B cell (primary cell): ENCODE measurements around the gene WDR18. TPM values are rescaled to one million over a fixed set of nuclear protein-coding genes. Genes with fewer than 3 reads are reported as not detected.

Experiments
- ATAC-seq: fragments of 200-7000 bp; cut with Tn5 transposase; one replicate; pipeline ENCODE4 v1.10.0; 2021; ENCODE audit warnings: low read depth, mild to moderate bottlenecking, moderate number of reproducible peaks, moderate library complexity
- CTCF ChIA-PET: fragments of 350-600 bp; sonication (Branson Sonifier 250); formaldehyde crosslinking; loops from one replicate; lab custom pipeline; 2021; ENCODE audit warnings: antibody characterized with exemption, inconsistent platforms; lab: Charles Lee
- POLR2A ChIA-PET: fragments of 350-600 bp; sonication (Branson Sonifier 250); formaldehyde crosslinking; loops from one replicate; lab custom pipeline; 2021; ENCODE audit warnings: antibody characterized with exemption; lab: Charles Lee
- DNase-seq: peaks from one replicate; pipeline ENCODE4 v3.0.0; 2013
- H2AFZ ChIP-seq: 2 replicates; pipeline ENCODE4 v1.6.1; 2012; ENCODE audit warnings: mild to moderate bottlenecking, low read depth, low read length; ENCODE audit not compliant: insufficient read depth, poor library complexity, severe bottlenecking
- H3K27ac ChIP-seq, 2 donors: 1 replicate in 1 of 2; 2 replicates in 1 of 2; pipeline ENCODE4 v1.5.1; 2012 to 2013; ENCODE audit warnings: low read length in 2 of 2, mild to moderate bottlenecking in 2 of 2, moderate library complexity in 1 of 2
- H3K27me3 ChIP-seq, 4 experiments: fragments of 200-600 bp in 1 of 4; sonication (generic) in 1 of 4; replicated peaks in 1 of 4; 1 replicate in 2 of 4; 2 replicates in 2 of 4; pipeline versions ENCODE4 v1.6.1 to v1.7.0; 2013 to 2016; ENCODE audit warnings: low read length in 3 of 4, mild to moderate bottlenecking in 2 of 4, mixed read lengths in 1 of 4, moderate library complexity in 1 of 4; ENCODE audit not compliant: insufficient read depth in 4 of 4, control insufficient read depth in 3 of 4; ENCODE audit errors: control extremely low read depth in 1 of 4
- H3K36me3 ChIP-seq, 2 experiments: replicated peaks in 1 of 2; 1 replicate in 1 of 2; 2 replicates in 1 of 2; pipeline versions ENCODE4 v1.6.1 to v1.7.1; 2013; ENCODE audit warnings: low read length in 1 of 2; ENCODE audit not compliant: insufficient read depth in 2 of 2, control insufficient read depth in 1 of 2; ENCODE audit errors: control extremely low read depth in 1 of 2, extremely low read depth in 1 of 2
- H3K4me1 ChIP-seq, 2 donors: fragments of 200-600 bp in 1 of 2; sonication (generic) in 1 of 2; 1 replicate in 1 of 2; 2 replicates in 1 of 2; pipeline versions ENCODE4 v1.5.1 to v1.6.1; 2013 to 2017; ENCODE audit warnings: low read length in 2 of 2; ENCODE audit not compliant: control insufficient read depth in 2 of 2, insufficient read depth in 2 of 2
- H3K4me2 ChIP-seq: replicated peaks from 2 replicates; pipeline ENCODE3; 2012; ENCODE audit warnings: mild to moderate bottlenecking, low read depth, low read length; ENCODE audit not compliant: poor library complexity, severe bottlenecking
- H3K4me3 ChIP-seq, 5 experiments: fragments of 200-600 bp in 1 of 5; sonication (generic) in 1 of 5; 1 replicate in 3 of 5; 2 replicates in 2 of 5; pipeline versions ENCODE4 v1.5.1 to v1.7.0; 2011 to 2016; ENCODE audit warnings: low read length in 4 of 5, mild to moderate bottlenecking in 4 of 5, low read depth in 2 of 5, control low read depth in 1 of 5, moderate library complexity in 1 of 5; ENCODE audit not compliant: insufficient read depth in 1 of 5; ENCODE audit errors: control extremely low read depth in 1 of 5, extremely low read depth in 1 of 5
- H3K79me2 ChIP-seq: fragments of 200-600 bp; sonication (generic); one replicate; pipeline ENCODE4 v1.6.0; 2016; ENCODE audit warnings: low read length; ENCODE audit not compliant: control insufficient read depth, insufficient read depth
- H3K9ac ChIP-seq: fragments of 200-600 bp; sonication (generic); 2 replicates; pipeline ENCODE4 v1.6.1; 2017; ENCODE audit warnings: mild to moderate bottlenecking, low read length, moderate library complexity
- H3K9me3 ChIP-seq, 3 donors: one replicate each; pipeline versions ENCODE4 v1.6.1 to v1.7.1; 2013; ENCODE audit warnings: low read length in 2 of 3; ENCODE audit not compliant: control insufficient read depth in 2 of 3, insufficient read depth in 1 of 3; ENCODE audit errors: control extremely low read depth in 1 of 3
- H4K20me1 ChIP-seq: 2 replicates; pipeline ENCODE4 v1.6.0; 2012; ENCODE audit warnings: mild to moderate bottlenecking, low read length; ENCODE audit not compliant: insufficient read depth, control insufficient read depth, poor library complexity, severe bottlenecking
- H3K27ac Mint-ChIP-seq: one replicate; pipeline ENCODE4 v1.8.0; 2021; ENCODE audit warnings: mixed read lengths
- H3K27me3 Mint-ChIP-seq: one replicate; pipeline ENCODE4 v1.8.0; 2021; ENCODE audit warnings: mixed read lengths
- H3K4me1 Mint-ChIP-seq: one replicate; pipeline ENCODE4 v1.8.0; 2021; ENCODE audit warnings: mixed read lengths
- H3K4me3 Mint-ChIP-seq: one replicate; pipeline ENCODE4 v1.8.0; 2021; ENCODE audit warnings: mixed read lengths
- H3K9me3 Mint-ChIP-seq: one replicate; pipeline ENCODE4 v1.8.0; 2022; ENCODE audit warnings: mixed read lengths; ENCODE audit not compliant: insufficient read depth
- EZH2 ChIP-seq: IDR thresholded peaks from 2 replicates; pipeline ENCODE4 v1.6.1; 2012; ENCODE audit warnings: borderline replicate concordance, low read depth, mild to moderate bottlenecking, moderate library complexity, low read length; ENCODE audit not compliant: insufficient read depth, poor library complexity, severe bottlenecking
- WGBS: methylation state at CpG from one replicate; pipeline ENCODE4 v1.1.5; 2013; ENCODE audit warnings: missing lambda C conversion rate; ENCODE audit not compliant: insufficient coverage; 5-methylcytosine and 5-hydroxymethylcytosine counted together
- intact Hi-C: fragments of 100-400 bp; cut with micrococcal nuclease; formaldehyde crosslinking; loops from one replicate; pipeline ENCODE4 v1.10.0; 2022
- polyA plus RNA-seq: library from polyadenylated mRNA; depleted of rRNA; stranded (reverse); fragments of >200 nt; gene quantifications from 2 replicates; pipeline ENCODE4 v1.2.3, GENCODE V29; 2012
- total RNA-seq, 2 donors: library from RNA; stranded (reverse); fragments of 120-200 nt in 1 of 2; gene quantifications; 1 replicate in 1 of 2; 2 replicates in 1 of 2; pipeline versions ENCODE4 v1.2.3 to v1.2.4, GENCODE V29; 2013 to 2022
- TF ChIP-seq, protein P1 (sequence below): fragments of 200-600 bp; IDR thresholded peaks from one replicate; pipeline ENCODE4 v1.8.0; 2022; ENCODE audit warnings: antibody characterized with exemption, mild to moderate bottlenecking

WDR18 gene
- total and polyA plus RNA-seq, 2 donors (not counting 1 experiment from before 2014, with no cell fraction given): 48.5 to 60.5 TPM

DNA sequence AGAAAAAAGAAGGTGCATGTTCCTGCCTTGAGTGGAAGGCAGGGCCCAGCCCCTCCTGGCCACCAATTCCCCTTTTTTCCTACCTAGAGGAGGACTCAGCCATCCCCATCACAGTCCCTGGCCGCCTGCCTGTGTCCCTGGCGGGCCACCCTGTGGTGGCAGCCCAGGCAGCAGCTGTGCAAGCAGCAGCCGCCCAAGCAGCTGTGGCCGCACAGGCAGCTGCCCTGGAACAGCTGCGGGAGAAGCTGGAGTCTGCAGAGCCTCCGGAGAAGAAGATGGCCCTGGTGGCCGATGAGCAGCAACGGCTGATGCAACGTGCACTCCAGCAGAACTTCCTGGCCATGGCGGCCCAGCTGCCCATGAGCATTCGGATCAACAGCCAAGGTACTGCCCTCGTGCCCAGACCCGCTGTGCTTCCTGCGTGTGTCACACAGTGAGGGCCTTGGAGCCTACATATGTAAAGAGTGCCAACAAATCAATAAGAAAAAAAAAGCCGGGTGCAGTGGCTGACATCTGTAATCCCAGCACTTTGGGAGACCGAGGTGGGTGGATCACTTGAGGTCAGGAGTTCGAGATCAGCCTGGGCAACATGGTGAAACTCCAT lies 17.6 kb upstream of the WDR18 start:
- H3K36me3 ChIP-seq: peaks cover 6 to 62% of the 10 kb centered on the region in 2 experiments
- peaks cover 4% of the 10 kb centered on the region for H3K9me3 Mint-ChIP-seq
- ATAC-seq (no peak), DNase-seq (no peak)
- peaks cover 2% of the 10 kb centered on the region for H3K4me1 Mint-ChIP-seq
- no peak overlapping the region for H3K4me3 Mint-ChIP-seq
- ChIA-PET CTCF (interaction anchor here (0.7 to 2.2 kb wide), 2 partner anchors 18 to 71 kb away, joined by 5 to 6 read pairs; partner anchors contain the start of gene WDR18), POLR2A (interaction anchor here (0.8 kb wide), 1 partner anchor 15 kb away, joined by 4 read pairs; no protein-coding TSS in a partner anchor)
- H3K4me2 ChIP-seq: no peak overlapping the region
- intact Hi-C loops: no loop called here
- H3K9ac ChIP-seq: no peak overlapping the region
- no peak overlapping the region for H2AFZ ChIP-seq
- no peaks in the 10 kb centered on the region for H3K4me1 ChIP-seq
- H3K9me3 ChIP-seq: peaks cover 0 to 32% (median 6%) of the 10 kb centered on the region in 3 donors
- WGBS: 98% methylated on average over 17 of the region's 17 CpGs
- H3K27ac Mint-ChIP-seq: no peak overlapping the region
- no peaks in the 10 kb centered on the region for H3K27me3 Mint-ChIP-seq
- H3K79me2 ChIP-seq: no peaks in the 10 kb centered on the region
- no peak for TF ChIP-seq EZH2
- TF ChIP-seq, protein P1, sequence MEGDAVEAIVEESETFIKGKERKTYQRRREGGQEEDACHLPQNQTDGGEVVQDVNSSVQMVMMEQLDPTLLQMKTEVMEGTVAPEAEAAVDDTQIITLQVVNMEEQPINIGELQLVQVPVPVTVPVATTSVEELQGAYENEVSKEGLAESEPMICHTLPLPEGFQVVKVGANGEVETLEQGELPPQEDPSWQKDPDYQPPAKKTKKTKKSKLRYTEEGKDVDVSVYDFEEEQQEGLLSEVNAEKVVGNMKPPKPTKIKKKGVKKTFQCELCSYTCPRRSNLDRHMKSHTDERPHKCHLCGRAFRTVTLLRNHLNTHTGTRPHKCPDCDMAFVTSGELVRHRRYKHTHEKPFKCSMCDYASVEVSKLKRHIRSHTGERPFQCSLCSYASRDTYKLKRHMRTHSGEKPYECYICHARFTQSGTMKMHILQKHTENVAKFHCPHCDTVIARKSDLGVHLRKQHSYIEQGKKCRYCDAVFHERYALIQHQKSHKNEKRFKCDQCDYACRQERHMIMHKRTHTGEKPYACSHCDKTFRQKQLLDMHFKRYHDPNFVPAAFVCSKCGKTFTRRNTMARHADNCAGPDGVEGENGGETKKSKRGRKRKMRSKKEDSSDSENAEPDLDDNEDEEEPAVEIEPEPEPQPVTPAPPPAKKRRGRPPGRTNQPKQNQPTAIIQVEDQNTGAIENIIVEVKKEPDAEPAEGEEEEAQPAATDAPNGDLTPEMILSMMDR: no peak
- H3K27ac ChIP-seq: no peak overlapping the region
- no peak overlapping the region for H3K4me3 ChIP-seq
- peaks cover 4% of the 10 kb centered on the region for H4K20me1 ChIP-seq
- no peaks in the 10 kb centered on the region for H3K27me3 ChIP-seq

DNA sequence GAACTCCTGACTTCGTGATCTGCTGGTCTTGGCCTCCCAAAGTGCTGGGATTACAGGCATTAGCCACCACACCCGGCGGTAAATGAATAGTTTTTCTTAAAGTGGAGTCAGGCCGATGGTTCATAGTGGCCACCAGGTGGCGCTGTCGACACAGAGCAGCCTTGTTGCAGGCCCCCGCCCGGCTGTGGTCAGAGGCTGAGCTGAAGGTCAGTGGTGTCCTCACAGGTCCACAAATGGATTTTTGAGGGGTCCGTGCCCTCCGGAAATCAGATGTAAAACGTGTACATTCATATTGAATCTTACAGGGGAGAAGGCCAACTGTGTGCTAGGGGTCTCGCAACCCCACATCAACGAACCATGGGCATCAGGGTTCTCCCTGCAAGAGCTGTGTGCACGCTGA lies 13.4 kb upstream of the WDR18 start:
- Mint-ChIP-seq H3K27me3 (no peaks in the 10 kb centered on the region), H3K4me3 (no peak overlapping the region), H3K9me3 (peaks cover 4% of the 10 kb centered on the region), H3K27ac (peak overlapping the region; percentile 29), H3K4me1 (no peaks in the 10 kb centered on the region)
- H3K4me2 ChIP-seq: no peak overlapping the region
- intact Hi-C loops: no loop called here
- no peaks in the 10 kb centered on the region for H3K4me1 ChIP-seq
- DNase-seq (no peak), ATAC-seq (no peak)
- no peak overlapping the region for H3K4me3 ChIP-seq
- 95% methylated on average over 14 of the region's 14 CpGs for WGBS
- H3K9ac ChIP-seq: no peak overlapping the region
- TF ChIP-seq EZH2: no peak
- TF ChIP-seq, protein P1: peak; percentile 73
- H2AFZ ChIP-seq: no peak overlapping the region
- ChIA-PET CTCF (interaction anchor here (1.0 to 1.7 kb wide), 2 partner anchors 11 to 14 kb away, joined by 3 to 5 read pairs; partner anchors contain the start of gene WDR18), POLR2A (interaction anchor here (0.6 kb wide), 1 partner anchor 24 kb away, joined by 4 read pairs; no protein-coding TSS in a partner anchor)
- no peaks in the 10 kb centered on the region for H3K27me3 ChIP-seq
- peaks cover 0 to 29% (median 6%) of the 10 kb centered on the region in 3 donors for H3K9me3 ChIP-seq
- no peak overlapping the region for H3K27ac ChIP-seq
- no peaks in the 10 kb centered on the region for H4K20me1 ChIP-seq
- H3K36me3 ChIP-seq: peaks cover 6 to 43% of the 10 kb centered on the region in 2 experiments
- no peaks in the 10 kb centered on the region for H3K79me2 ChIP-seq
